Panc1 (cell line): ENCODE data around the gene MEGF11.

Experiments used
- CTCF ChIP-seq: fragments of 450-650 bp; IDR thresholded peaks from 2 replicates; pipeline ENCODE4 v1.5.1; 2017; ENCODE audit warnings: mild to moderate bottlenecking
- POLR2AphosphoS5 ChIP-seq: IDR thresholded peaks from 2 replicates; pipeline ENCODE4 v1.6.1; 2012; ENCODE audit warnings: mild to moderate bottlenecking, low read depth, low read length, moderate library complexity
- SIN3A ChIP-seq: IDR thresholded peaks from 2 replicates; pipeline ENCODE4 v1.6.1; 2012; ENCODE audit warnings: low read depth, mild to moderate bottlenecking, low read length, moderate library complexity, borderline replicate concordance; ENCODE audit not compliant: insufficient read depth
- TF ChIP-seq, protein P1 (sequence below), 2 experiments: IDR thresholded peaks; 2 replicates each; pipeline ENCODE4 v1.6.1; 2011 to 2012; ENCODE audit warnings: low read depth in 2 of 2, control low read depth in 1 of 2, low read length in 1 of 2, mild to moderate bottlenecking in 1 of 2, moderate library complexity in 1 of 2; ENCODE audit not compliant: insufficient read depth in 1 of 2

DNA sequence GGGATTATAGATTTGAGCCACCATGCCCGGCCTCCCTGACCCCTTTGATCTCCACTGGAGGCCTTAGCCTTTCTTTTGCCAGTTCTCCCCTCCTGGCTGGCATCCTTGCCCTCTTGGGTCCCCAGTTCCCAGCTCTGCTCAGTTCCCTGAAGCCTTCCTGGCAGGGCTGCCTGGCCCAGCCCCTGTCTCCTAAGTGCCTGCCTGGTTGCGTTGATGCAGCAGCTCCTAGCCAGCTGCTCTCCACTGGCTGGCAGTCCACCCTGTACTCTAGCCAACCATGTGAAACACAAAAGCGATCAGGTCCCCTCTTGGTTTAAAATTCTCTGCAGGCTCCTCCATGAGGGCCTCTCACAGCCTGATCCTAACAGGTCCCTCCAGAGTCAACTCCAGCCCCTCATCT is 199.6 kb downstream of the MEGF11 start:
- TF ChIP-seq POLR2AphosphoS5 (no peak), CTCF (no peak), SIN3A (no peak)
- TF ChIP-seq, protein P1, sequence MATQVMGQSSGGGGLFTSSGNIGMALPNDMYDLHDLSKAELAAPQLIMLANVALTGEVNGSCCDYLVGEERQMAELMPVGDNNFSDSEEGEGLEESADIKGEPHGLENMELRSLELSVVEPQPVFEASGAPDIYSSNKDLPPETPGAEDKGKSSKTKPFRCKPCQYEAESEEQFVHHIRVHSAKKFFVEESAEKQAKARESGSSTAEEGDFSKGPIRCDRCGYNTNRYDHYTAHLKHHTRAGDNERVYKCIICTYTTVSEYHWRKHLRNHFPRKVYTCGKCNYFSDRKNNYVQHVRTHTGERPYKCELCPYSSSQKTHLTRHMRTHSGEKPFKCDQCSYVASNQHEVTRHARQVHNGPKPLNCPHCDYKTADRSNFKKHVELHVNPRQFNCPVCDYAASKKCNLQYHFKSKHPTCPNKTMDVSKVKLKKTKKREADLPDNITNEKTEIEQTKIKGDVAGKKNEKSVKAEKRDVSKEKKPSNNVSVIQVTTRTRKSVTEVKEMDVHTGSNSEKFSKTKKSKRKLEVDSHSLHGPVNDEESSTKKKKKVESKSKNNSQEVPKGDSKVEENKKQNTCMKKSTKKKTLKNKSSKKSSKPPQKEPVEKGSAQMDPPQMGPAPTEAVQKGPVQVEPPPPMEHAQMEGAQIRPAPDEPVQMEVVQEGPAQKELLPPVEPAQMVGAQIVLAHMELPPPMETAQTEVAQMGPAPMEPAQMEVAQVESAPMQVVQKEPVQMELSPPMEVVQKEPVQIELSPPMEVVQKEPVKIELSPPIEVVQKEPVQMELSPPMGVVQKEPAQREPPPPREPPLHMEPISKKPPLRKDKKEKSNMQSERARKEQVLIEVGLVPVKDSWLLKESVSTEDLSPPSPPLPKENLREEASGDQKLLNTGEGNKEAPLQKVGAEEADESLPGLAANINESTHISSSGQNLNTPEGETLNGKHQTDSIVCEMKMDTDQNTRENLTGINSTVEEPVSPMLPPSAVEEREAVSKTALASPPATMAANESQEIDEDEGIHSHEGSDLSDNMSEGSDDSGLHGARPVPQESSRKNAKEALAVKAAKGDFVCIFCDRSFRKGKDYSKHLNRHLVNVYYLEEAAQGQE (IDR thresholded peaks at IDR 0.05; ENCODE audit: insufficient read depth in 1 of 2, low read depth in 2 of 2, low read length in 1 of 2), result no peak
